ENCODE data around the gene CRYGN.

Gene CRYGN

DNA sequence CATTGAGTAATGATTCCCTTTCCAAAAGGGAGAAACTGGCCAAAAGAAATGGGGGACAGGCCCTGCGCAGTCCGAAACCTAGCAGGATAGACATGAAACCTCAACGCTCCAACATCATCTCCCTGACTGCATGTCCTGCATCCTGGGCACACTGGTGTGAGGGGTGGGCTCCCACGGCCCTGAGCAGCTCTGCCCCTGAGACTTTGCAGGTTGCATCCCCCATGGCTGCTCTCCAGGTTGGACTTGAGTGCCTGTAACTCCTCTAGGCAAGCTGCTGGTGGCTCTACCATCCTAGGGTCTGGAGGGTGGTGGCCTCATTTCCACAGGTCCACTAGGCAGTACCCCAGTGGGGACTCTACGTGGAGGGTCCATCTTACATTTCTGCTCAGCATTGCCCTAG lies 16.3 kb upstream of the CRYGN start:
- TF ChIP-seq EZH2 (IDR thresholded peaks at IDR 0.05; ENCODE audit: borderline replicate concordance, low read depth, low read length, severe bottlenecking), result no peak
- TF ChIP-seq, protein P1, sequence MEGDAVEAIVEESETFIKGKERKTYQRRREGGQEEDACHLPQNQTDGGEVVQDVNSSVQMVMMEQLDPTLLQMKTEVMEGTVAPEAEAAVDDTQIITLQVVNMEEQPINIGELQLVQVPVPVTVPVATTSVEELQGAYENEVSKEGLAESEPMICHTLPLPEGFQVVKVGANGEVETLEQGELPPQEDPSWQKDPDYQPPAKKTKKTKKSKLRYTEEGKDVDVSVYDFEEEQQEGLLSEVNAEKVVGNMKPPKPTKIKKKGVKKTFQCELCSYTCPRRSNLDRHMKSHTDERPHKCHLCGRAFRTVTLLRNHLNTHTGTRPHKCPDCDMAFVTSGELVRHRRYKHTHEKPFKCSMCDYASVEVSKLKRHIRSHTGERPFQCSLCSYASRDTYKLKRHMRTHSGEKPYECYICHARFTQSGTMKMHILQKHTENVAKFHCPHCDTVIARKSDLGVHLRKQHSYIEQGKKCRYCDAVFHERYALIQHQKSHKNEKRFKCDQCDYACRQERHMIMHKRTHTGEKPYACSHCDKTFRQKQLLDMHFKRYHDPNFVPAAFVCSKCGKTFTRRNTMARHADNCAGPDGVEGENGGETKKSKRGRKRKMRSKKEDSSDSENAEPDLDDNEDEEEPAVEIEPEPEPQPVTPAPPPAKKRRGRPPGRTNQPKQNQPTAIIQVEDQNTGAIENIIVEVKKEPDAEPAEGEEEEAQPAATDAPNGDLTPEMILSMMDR (IDR thresholded peaks at IDR 0.05; ENCODE audit: borderline replicate concordance, extremely low read depth, low read length, poor library complexity, severe bottlenecking), result no peak
- no peak overlapping the region for H3K27ac ChIP-seq (ENCODE audit: low read length)

DNA sequence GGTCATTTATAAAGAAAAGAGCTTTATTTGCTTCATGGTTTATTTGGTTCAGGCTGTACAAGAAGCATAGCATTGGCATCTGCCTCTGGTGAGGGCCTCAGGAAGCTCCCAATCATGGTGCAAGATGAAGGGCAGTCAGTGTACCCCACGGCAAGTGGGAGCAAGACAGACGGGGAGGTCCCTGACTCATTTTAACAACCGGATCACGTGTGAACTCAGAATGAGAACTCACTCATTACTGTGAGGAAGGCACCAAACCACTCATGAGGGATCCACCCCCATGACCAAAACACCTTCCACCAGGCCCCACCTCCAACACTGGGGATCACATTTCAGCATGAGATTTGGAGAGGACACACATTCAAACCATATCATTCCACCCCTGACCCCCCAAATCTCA lies 15.7 kb upstream of the CRYGN start:
- TF ChIP-seq EZH2 (IDR thresholded peaks at IDR 0.05; ENCODE audit: borderline replicate concordance, low read depth, low read length, severe bottlenecking), result no peak
- TF ChIP-seq, protein P1 (IDR thresholded peaks at IDR 0.05; ENCODE audit: borderline replicate concordance, extremely low read depth, low read length, poor library complexity, severe bottlenecking), result no peak
- H3K36me3 ChIP-seq (ENCODE audit: insufficient read depth, low read length), result no peaks in the 10 kb centered on the region
- ATAC-seq (ENCODE audit: insufficient read depth, low read depth) (no peak), DNase-seq (no peak)
- no peaks in the 10 kb centered on the region for H3K79me2 ChIP-seq (ENCODE audit: insufficient read depth, low read length)
- H3K4me1 ChIP-seq (ENCODE audit: insufficient read depth, low read length), result no peaks in the 10 kb centered on the region
- no peaks in the 10 kb centered on the region for H3K9me3 ChIP-seq (ENCODE audit: insufficient read depth, low read length, severe bottlenecking)
- H3K4me2 ChIP-seq (ENCODE audit: insufficient read depth, low read length), result no peak overlapping the region
- no peaks in the 10 kb centered on the region for H3K27me3 ChIP-seq (ENCODE audit: insufficient read depth, low read length, poor library complexity)
- no peak overlapping the region for H3K4me3 ChIP-seq (ENCODE audit: low read depth in 1 of 2, low read length in 2 of 2)
- no peak overlapping the region for H2AFZ ChIP-seq (ENCODE audit: low read depth, low read length)
- no peak overlapping the region for H3K27ac ChIP-seq (ENCODE audit: low read length)
- H3K9ac ChIP-seq (ENCODE audit: low read depth, low read length), result no peak overlapping the region
- no peaks in the 10 kb centered on the region for H4K20me1 ChIP-seq (ENCODE audit: insufficient read depth, low read length)

More for the DNA sequence above, 16.3 kb upstream of the CRYGN start:
- H3K4me2 ChIP-seq (ENCODE audit: insufficient read depth, low read length), result no peak overlapping the region
- DNase-seq (no peak), ATAC-seq (ENCODE audit: insufficient read depth, low read depth) (no peak)
- H4K20me1 ChIP-seq (ENCODE audit: insufficient read depth, low read length), result no peaks in the 10 kb centered on the region
- no peak overlapping the region for H3K9ac ChIP-seq (ENCODE audit: low read depth, low read length)
- H3K27me3 ChIP-seq (ENCODE audit: insufficient read depth, low read length, poor library complexity), result no peaks in the 10 kb centered on the region
- no peak overlapping the region for H3K4me3 ChIP-seq (ENCODE audit: low read depth in 1 of 2, low read length in 2 of 2)
- no peaks in the 10 kb centered on the region for H3K79me2 ChIP-seq (ENCODE audit: insufficient read depth, low read length)
- H3K4me1 ChIP-seq (ENCODE audit: insufficient read depth, low read length), result no peaks in the 10 kb centered on the region
- H3K36me3 ChIP-seq (ENCODE audit: insufficient read depth, low read length), result no peaks in the 10 kb centered on the region
- no peaks in the 10 kb centered on the region for H3K9me3 ChIP-seq (ENCODE audit: insufficient read depth, low read length, severe bottlenecking)
- no peak overlapping the region for H2AFZ ChIP-seq (ENCODE audit: low read depth, low read length)

DNA sequence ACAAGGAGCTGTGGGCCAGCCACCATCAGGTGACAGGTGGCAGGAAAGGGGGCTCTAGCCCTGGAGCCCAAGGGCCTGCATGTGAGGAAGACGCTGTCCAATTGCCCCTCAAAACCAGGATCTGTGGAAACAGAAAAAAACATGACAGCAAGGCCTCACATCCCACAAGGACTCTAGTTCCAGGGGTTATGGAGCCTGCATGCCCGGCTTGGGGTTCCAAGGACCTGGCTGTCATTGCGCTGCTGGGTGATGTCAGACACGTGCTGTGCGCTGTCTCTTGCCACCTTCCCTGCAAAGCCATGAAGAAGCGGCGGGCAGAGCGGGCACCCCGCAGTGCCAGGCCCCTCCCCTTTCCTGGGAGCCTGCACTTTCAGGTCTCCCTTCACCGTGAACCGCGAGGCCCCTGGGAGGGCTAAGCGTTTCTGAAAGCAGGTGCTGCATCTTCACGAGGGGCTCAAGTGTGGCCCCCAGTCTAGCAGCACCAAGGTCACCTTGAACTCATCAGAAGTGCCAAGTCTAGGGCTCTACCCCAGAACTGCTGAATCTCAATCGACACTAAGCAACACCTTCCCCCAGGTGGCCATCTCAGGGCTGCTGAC lies 15.1 kb upstream of the CRYGN start:
- Histone ChIP-seq H3K27me3 (ENCODE audit: insufficient read depth, low read length, poor library complexity) (no peaks in the 10 kb centered on the region), H2AFZ (ENCODE audit: low read depth, low read length) (no peak overlapping the region), H3K79me2 (ENCODE audit: insufficient read depth, low read length) (no peaks in the 10 kb centered on the region), H3K9ac (ENCODE audit: low read depth, low read length) (no peak overlapping the region), H4K20me1 (ENCODE audit: insufficient read depth, low read length) (no peaks in the 10 kb centered on the region), H3K9me3 (ENCODE audit: insufficient read depth, low read length, severe bottlenecking) (no peaks in the 10 kb centered on the region), H3K4me1 (ENCODE audit: insufficient read depth, low read length) (no peaks in the 10 kb centered on the region), H3K36me3 (ENCODE audit: insufficient read depth, low read length) (no peaks in the 10 kb centered on the region), H3K4me3 (ENCODE audit: low read depth in 1 of 2, low read length in 2 of 2) (no peak overlapping the region), H3K27ac (ENCODE audit: low read length) (no peak overlapping the region), H3K4me2 (ENCODE audit: insufficient read depth, low read length) (no peak overlapping the region)
- DNase-seq, result no peak
- no peak for TF ChIP-seq EZH2 (IDR thresholded peaks at IDR 0.05; ENCODE audit: borderline replicate concordance, low read depth, low read length, severe bottlenecking)
- TF ChIP-seq, protein P1 (IDR thresholded peaks at IDR 0.05; ENCODE audit: borderline replicate concordance, extremely low read depth, low read length, poor library complexity, severe bottlenecking), result no peak
- no peak for ATAC-seq (ENCODE audit: insufficient read depth, low read depth)

Data from DND-41 (cell line).